Measurements from ENCODE around the gene TBX10. TPM values are rescaled to one million over a fixed set of nuclear protein-coding genes. Genes with fewer than 3 reads are reported as not detected.

The TBX10 gene
- polyA plus RNA-seq, 1 of the 3 experiments (the other 2 are of a cell fraction): not detected

DNA sequence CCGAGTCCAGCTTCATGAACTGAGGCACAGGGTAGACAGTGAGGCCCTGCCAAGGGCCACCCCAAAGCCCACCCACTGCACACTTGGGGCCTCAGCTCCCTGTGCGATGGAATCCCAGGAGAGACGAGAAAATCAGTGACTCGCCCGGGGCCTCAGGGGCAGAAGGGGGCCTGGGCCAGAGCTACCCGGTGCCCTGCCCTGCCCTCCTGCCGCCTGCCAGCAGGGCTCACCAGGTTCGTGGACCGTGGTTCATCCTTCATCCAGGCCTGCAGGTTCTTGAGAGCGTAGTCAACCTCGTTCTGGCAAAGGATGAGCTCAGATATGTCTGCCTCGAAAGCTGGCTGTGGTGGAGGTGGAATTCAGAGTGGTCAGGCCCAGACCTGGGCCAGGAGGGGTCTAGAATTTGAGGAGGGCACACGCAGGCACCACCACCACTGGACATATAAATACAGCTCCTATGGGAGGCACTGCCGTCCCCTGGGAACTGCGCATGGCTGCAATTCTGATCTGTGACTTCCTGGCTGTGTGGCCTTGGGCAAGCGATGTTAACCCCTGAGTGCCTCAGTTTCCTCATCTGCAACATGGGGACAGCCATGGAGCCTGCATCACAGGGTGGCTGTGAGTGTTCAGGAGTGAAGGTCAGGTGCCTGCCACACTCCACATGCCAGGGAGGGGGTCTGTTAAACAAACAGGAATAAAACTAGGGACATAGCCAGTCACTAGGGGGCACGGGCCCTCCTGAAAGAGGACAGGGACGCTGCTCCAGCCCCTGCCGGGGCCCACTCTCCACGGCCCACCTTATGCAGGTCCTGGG, 27.3 kb upstream of the TBX10 start:
- H4K20me1 ChIP-seq (ENCODE audit: insufficient read depth): no peaks in the 10 kb centered on the region
- WGBS (ENCODE audit: low lambda C conversion rate): 60% methylated on average over 10 of the region's 20 CpGs
- DNase-seq: peak; percentile 22
- H3K4me2 ChIP-seq: no peak overlapping the region
- POLR2A ChIA-PET: no interaction called here
- H3F3A ChIP-seq (replicated peaks; ENCODE audit: insufficient read depth): no peaks in the 10 kb centered on the region
- H3K79me2 ChIP-seq (ENCODE audit: insufficient read depth): no peaks in the 10 kb centered on the region
- CTCF ChIA-PET: interaction anchor here (1.8 to 2.1 kb wide), 3 partner anchors 19 to 38 kb away, joined by 6 to 8 read pairs (median 6); partner anchors contain the start of gene NUDT8
- H3K4me1 ChIP-seq (ENCODE audit: control insufficient read depth in 1 of 2, insufficient read depth in 2 of 2, low read depth in 1 of 2, low read length in 1 of 2): no peaks in the 10 kb centered on the region
- peaks cover 3% of the 10 kb centered on the region; the same call in 1 of the 2 replicates for H3K27me3 ChIP-seq (ENCODE audit: insufficient read depth)
- H3K9me2 ChIP-seq: no peaks in the 10 kb centered on the region
- no peak for TF ChIP-seq CHD2 (IDR thresholded peaks at IDR 0.05; ENCODE audit: low read length, partially characterized antibody)
- TF ChIP-seq ELF1 (IDR thresholded peaks at IDR 0.05): no peak
- no peak for TF ChIP-seq FOXJ3 (CRISPR knock-in tag; IDR thresholded peaks at IDR 0.05)
- no peak for TF ChIP-seq FOSL2 (IDR thresholded peaks at IDR 0.05; ENCODE audit: borderline replicate concordance, low read depth)
- TF ChIP-seq, protein P1, sequence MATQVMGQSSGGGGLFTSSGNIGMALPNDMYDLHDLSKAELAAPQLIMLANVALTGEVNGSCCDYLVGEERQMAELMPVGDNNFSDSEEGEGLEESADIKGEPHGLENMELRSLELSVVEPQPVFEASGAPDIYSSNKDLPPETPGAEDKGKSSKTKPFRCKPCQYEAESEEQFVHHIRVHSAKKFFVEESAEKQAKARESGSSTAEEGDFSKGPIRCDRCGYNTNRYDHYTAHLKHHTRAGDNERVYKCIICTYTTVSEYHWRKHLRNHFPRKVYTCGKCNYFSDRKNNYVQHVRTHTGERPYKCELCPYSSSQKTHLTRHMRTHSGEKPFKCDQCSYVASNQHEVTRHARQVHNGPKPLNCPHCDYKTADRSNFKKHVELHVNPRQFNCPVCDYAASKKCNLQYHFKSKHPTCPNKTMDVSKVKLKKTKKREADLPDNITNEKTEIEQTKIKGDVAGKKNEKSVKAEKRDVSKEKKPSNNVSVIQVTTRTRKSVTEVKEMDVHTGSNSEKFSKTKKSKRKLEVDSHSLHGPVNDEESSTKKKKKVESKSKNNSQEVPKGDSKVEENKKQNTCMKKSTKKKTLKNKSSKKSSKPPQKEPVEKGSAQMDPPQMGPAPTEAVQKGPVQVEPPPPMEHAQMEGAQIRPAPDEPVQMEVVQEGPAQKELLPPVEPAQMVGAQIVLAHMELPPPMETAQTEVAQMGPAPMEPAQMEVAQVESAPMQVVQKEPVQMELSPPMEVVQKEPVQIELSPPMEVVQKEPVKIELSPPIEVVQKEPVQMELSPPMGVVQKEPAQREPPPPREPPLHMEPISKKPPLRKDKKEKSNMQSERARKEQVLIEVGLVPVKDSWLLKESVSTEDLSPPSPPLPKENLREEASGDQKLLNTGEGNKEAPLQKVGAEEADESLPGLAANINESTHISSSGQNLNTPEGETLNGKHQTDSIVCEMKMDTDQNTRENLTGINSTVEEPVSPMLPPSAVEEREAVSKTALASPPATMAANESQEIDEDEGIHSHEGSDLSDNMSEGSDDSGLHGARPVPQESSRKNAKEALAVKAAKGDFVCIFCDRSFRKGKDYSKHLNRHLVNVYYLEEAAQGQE (IDR thresholded peaks at IDR 0.05; ENCODE audit: low read depth, low read length): no peak
- TF ChIP-seq, protein P2, sequence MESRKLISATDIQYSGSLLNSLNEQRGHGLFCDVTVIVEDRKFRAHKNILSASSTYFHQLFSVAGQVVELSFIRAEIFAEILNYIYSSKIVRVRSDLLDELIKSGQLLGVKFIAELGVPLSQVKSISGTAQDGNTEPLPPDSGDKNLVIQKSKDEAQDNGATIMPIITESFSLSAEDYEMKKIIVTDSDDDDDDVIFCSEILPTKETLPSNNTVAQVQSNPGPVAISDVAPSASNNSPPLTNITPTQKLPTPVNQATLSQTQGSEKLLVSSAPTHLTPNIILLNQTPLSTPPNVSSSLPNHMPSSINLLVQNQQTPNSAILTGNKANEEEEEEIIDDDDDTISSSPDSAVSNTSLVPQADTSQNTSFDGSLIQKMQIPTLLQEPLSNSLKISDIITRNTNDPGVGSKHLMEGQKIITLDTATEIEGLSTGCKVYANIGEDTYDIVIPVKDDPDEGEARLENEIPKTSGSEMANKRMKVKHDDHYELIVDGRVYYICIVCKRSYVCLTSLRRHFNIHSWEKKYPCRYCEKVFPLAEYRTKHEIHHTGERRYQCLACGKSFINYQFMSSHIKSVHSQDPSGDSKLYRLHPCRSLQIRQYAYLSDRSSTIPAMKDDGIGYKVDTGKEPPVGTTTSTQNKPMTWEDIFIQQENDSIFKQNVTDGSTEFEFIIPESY (IDR thresholded peaks at IDR 0.05; ENCODE audit: borderline replicate concordance, low read depth): no peak
- no peak for TF ChIP-seq TCF12 (IDR thresholded peaks at IDR 0.05)
- TF ChIP-seq, protein P3, sequence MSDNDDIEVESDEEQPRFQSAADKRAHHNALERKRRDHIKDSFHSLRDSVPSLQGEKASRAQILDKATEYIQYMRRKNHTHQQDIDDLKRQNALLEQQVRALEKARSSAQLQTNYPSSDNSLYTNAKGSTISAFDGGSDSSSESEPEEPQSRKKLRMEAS (IDR thresholded peaks at IDR 0.05; ENCODE audit: low read depth): no peak
- TF ChIP-seq YY1 (IDR thresholded peaks at IDR 0.05; ENCODE audit: low read depth): no peak
- TF ChIP-seq EP300 (IDR thresholded peaks at IDR 0.05; ENCODE audit: borderline replicate concordance in 1 of 2, low read depth in 1 of 2, low read length in 1 of 2): no peak
- TF ChIP-seq NRF1 (IDR thresholded peaks at IDR 0.05; ENCODE audit: low read depth, low read length): no peak
- no peak for TF ChIP-seq JUND (IDR thresholded peaks at IDR 0.05)
- TF ChIP-seq GATA2 (CRISPR knock-in tag; IDR thresholded peaks at IDR 0.05): no peak
- TF ChIP-seq MXI1 (IDR thresholded peaks at IDR 0.05; ENCODE audit: low read depth, low read length): no peak
- no peak for TF ChIP-seq RAD21 (IDR thresholded peaks at IDR 0.05; ENCODE audit: low read length)
- TF ChIP-seq, protein P4, sequence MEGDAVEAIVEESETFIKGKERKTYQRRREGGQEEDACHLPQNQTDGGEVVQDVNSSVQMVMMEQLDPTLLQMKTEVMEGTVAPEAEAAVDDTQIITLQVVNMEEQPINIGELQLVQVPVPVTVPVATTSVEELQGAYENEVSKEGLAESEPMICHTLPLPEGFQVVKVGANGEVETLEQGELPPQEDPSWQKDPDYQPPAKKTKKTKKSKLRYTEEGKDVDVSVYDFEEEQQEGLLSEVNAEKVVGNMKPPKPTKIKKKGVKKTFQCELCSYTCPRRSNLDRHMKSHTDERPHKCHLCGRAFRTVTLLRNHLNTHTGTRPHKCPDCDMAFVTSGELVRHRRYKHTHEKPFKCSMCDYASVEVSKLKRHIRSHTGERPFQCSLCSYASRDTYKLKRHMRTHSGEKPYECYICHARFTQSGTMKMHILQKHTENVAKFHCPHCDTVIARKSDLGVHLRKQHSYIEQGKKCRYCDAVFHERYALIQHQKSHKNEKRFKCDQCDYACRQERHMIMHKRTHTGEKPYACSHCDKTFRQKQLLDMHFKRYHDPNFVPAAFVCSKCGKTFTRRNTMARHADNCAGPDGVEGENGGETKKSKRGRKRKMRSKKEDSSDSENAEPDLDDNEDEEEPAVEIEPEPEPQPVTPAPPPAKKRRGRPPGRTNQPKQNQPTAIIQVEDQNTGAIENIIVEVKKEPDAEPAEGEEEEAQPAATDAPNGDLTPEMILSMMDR (IDR thresholded peaks at IDR 0.05): no peak
- H3K27ac ChIP-seq (ENCODE audit: low read depth in 2 of 2, low read length in 1 of 2): no peak overlapping the region
- H3K9me3 ChIP-seq: no peaks in the 10 kb centered on the region
- no peaks in the 10 kb centered on the region for H3K36me3 ChIP-seq (replicated peaks in 1 of 2; ENCODE audit: control insufficient read depth in 1 of 2, insufficient read depth in 2 of 2, low read length in 1 of 2)
- no peak overlapping the region for H2AFZ ChIP-seq (ENCODE audit: low read depth)
- no peak overlapping the region for H3K9ac ChIP-seq
- H3K4me3 ChIP-seq (ENCODE audit: low read depth in 2 of 2, low read length in 1 of 2): no peak overlapping the region
